ENCODE data around the gene MYO3B. TPM values are rescaled to one million over a fixed set of nuclear protein-coding genes. Genes with fewer than 3 reads are reported as not detected.

Gene MYO3B
- total RNA-seq, 1 experiment from 2014 or later: 0.50 TPM

DNA sequence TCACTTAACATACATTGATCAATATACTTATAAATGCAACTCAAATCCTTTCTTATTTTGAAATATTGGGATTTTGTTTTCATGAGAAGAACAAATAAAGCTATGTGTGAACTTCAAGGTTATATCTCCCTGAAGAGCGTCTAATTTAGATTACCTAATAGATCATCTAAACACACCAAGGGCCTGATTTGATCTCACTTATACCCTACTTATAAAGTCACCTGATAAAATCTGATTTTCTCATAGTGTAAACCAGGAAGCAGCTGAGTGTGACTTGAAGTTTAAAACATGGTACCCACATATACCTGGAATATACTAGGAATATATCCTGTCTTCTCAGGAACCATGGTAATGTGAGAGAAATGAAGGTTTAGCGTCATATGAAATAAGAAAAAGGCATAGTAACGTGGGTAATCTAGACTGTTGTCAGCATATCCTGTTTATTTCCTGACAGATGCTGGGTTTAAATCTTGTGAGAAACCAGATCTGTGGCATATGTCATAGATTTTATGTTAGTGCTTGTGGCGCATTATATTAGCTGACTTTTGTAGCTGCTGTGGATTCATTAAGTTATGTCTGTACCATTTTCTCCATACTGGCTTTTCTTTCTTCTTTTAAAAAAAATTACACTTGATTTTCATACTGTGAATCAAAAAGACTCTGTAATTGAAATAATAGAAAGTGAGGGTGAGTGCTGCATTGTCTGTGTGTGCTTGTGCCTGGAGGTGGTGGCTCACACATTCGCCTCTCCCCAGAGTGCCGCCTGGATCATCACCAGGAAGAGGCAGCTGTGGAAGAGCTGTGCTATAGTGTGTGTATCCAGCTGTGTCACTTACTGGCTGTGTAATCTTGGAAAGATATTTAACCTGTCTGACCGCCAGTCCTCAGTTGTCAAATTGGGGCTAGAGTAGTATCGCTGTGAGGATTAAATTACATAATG, 164.0 kb downstream of the MYO3B start:
- Mint-ChIP-seq H3K36me3 (no peaks in the 10 kb centered on the region), H3K9me3 (no peaks in the 10 kb centered on the region), H3K27ac (no peak overlapping the region), H3K27me3 (ENCODE audit: low read depth) (no peaks in the 10 kb centered on the region), H3K4me1 (peaks cover 47% of the 10 kb centered on the region), H3K4me3 (no peak overlapping the region)
- POLR2A ChIA-PET: no interaction called here
- DNase-seq (ENCODE audit: low spot score) (no peak), ATAC-seq (0 out of 2 replicates have a peak, but pooled peaks have one; percentile 17)
- CTCF ChIA-PET: interaction anchor here (1.0 to 2.0 kb wide), 5 partner anchors 18 to 474 kb away, joined by 3 to 8 read pairs (median 5); no protein-coding TSS in a partner anchor
- TF ChIP-seq, protein P1, sequence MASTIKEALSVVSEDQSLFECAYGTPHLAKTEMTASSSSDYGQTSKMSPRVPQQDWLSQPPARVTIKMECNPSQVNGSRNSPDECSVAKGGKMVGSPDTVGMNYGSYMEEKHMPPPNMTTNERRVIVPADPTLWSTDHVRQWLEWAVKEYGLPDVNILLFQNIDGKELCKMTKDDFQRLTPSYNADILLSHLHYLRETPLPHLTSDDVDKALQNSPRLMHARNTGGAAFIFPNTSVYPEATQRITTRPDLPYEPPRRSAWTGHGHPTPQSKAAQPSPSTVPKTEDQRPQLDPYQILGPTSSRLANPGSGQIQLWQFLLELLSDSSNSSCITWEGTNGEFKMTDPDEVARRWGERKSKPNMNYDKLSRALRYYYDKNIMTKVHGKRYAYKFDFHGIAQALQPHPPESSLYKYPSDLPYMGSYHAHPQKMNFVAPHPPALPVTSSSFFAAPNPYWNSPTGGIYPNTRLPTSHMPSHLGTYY (CRISPR knock-in tag; IDR thresholded peaks at IDR 0.05): no peak
- TF ChIP-seq, protein P2, sequence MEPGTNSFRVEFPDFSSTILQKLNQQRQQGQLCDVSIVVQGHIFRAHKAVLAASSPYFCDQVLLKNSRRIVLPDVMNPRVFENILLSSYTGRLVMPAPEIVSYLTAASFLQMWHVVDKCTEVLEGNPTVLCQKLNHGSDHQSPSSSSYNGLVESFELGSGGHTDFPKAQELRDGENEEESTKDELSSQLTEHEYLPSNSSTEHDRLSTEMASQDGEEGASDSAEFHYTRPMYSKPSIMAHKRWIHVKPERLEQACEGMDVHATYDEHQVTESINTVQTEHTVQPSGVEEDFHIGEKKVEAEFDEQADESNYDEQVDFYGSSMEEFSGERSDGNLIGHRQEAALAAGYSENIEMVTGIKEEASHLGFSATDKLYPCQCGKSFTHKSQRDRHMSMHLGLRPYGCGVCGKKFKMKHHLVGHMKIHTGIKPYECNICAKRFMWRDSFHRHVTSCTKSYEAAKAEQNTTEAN (CRISPR knock-in tag; IDR thresholded peaks at IDR 0.05): no peak
- TF ChIP-seq USF1 (CRISPR knock-in tag; IDR thresholded peaks at IDR 0.05) (no peak), TCF7 (CRISPR knock-in tag; IDR thresholded peaks at IDR 0.05; ENCODE audit: low read depth) (no peak), ATF1 (CRISPR knock-in tag; IDR thresholded peaks at IDR 0.05) (no peak), ZBTB21 (CRISPR knock-in tag; IDR thresholded peaks at IDR 0.05; ENCODE audit: borderline replicate concordance) (no peak), SOX15 (CRISPR knock-in tag; IDR thresholded peaks at IDR 0.05) (no peak)

- ATAC-seq: no peak
- ChIA-PET POLR2A (no interaction called here), CTCF (interaction anchor here (1.3 to 1.4 kb wide), 2 partner anchors 17 to 21 kb away, joined by 3 to 5 read pairs; no protein-coding TSS in a partner anchor)
- Mint-ChIP-seq H3K4me1 (peaks cover 31% of the 10 kb centered on the region), H3K36me3 (no peaks in the 10 kb centered on the region), H3K27me3 (ENCODE audit: low read depth) (no peaks in the 10 kb centered on the region), H3K27ac (no peak overlapping the region), H3K9me3 (no peaks in the 10 kb centered on the region), H3K4me3 (no peak overlapping the region)
- TF ChIP-seq MLX (CRISPR knock-in tag; IDR thresholded peaks at IDR 0.05): no peak
- TF ChIP-seq, protein P3, sequence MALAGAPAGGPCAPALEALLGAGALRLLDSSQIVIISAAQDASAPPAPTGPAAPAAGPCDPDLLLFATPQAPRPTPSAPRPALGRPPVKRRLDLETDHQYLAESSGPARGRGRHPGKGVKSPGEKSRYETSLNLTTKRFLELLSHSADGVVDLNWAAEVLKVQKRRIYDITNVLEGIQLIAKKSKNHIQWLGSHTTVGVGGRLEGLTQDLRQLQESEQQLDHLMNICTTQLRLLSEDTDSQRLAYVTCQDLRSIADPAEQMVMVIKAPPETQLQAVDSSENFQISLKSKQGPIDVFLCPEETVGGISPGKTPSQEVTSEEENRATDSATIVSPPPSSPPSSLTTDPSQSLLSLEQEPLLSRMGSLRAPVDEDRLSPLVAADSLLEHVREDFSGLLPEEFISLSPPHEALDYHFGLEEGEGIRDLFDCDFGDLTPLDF (CRISPR knock-in tag; IDR thresholded peaks at IDR 0.05): no peak
- TF ChIP-seq, protein P4, sequence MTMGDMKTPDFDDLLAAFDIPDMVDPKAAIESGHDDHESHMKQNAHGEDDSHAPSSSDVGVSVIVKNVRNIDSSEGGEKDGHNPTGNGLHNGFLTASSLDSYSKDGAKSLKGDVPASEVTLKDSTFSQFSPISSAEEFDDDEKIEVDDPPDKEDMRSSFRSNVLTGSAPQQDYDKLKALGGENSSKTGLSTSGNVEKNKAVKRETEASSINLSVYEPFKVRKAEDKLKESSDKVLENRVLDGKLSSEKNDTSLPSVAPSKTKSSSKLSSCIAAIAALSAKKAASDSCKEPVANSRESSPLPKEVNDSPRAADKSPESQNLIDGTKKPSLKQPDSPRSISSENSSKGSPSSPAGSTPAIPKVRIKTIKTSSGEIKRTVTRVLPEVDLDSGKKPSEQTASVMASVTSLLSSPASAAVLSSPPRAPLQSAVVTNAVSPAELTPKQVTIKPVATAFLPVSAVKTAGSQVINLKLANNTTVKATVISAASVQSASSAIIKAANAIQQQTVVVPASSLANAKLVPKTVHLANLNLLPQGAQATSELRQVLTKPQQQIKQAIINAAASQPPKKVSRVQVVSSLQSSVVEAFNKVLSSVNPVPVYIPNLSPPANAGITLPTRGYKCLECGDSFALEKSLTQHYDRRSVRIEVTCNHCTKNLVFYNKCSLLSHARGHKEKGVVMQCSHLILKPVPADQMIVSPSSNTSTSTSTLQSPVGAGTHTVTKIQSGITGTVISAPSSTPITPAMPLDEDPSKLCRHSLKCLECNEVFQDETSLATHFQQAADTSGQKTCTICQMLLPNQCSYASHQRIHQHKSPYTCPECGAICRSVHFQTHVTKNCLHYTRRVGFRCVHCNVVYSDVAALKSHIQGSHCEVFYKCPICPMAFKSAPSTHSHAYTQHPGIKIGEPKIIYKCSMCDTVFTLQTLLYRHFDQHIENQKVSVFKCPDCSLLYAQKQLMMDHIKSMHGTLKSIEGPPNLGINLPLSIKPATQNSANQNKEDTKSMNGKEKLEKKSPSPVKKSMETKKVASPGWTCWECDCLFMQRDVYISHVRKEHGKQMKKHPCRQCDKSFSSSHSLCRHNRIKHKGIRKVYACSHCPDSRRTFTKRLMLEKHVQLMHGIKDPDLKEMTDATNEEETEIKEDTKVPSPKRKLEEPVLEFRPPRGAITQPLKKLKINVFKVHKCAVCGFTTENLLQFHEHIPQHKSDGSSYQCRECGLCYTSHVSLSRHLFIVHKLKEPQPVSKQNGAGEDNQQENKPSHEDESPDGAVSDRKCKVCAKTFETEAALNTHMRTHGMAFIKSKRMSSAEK (CRISPR knock-in tag; IDR thresholded peaks at IDR 0.05; ENCODE audit: borderline replicate concordance): no peak
- DNase-seq (ENCODE audit: low spot score): no peak
These were observed 166.9 kb downstream of the MYO3B start for GRCh38 chr2:170344663-170345346.

Data from WTC11 (cell line).